ENCODE data around the gene PRH2.

DNA sequence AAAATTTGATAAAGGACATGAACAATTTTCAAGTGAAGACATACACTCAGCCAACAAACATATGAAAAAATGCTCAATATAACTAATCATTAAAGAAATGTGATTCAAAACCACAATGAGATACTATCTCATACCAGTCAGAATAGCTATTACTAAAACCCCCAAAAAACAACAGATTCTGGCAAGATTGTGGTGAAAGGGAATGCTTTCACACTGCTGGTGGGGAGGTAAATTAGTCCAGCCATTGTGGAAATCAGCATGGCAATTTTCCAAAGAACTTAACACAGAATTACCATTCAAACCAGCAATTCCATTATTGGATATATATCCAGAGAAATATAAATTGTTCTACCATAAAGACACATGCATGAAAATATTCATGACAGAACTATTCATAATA, 28.7 kb downstream of the PRH2 start:
- TF ChIP-seq POLR2AphosphoS5 (IDR thresholded peaks at IDR 0.05; ENCODE audit: borderline replicate concordance, low read depth, low read length) (no peak), EZH2 (IDR thresholded peaks at IDR 0.05) (no peak), FOXP2 (optimal IDR thresholded peaks at IDR 0.05; ENCODE audit: control extremely low read depth, extremely low read length, insufficient read depth) (no peak)

Data from SK-N-MC (cell line).